H9 (cell line): ENCODE measurements around the gene GADD45GIP1. TPM values are rescaled to one million over a fixed set of nuclear protein-coding genes. Genes with fewer than 3 reads are reported as not detected.

Experiments
- DNase-seq: peaks from one replicate; pipeline ENCODE4 v3.0.0-alpha.2; 2017
- H2AFZ ChIP-seq: one replicate; pipeline ENCODE4 v1.6.1; 2013; ENCODE audit warnings: mild to moderate bottlenecking, low read length, control low read depth, moderate library complexity
- H2AK5ac ChIP-seq: 2 replicates; pipeline ENCODE4 v1.6.1; 2013; ENCODE audit warnings: low read length, control low read depth, mixed read lengths; ENCODE audit not compliant: insufficient read length
- H2BK120ac ChIP-seq: one replicate; pipeline ENCODE4 v1.6.1; 2013; ENCODE audit warnings: low read depth, mild to moderate bottlenecking, low read length, control low read depth, inconsistent platforms; ENCODE audit not compliant: poor library complexity, severe bottlenecking
- H2BK12ac ChIP-seq: 2 replicates; pipeline ENCODE4 v1.6.1; 2013; ENCODE audit warnings: low read length, control low read depth, mixed read lengths, low read depth; ENCODE audit not compliant: insufficient read length
- H2BK15ac ChIP-seq: 2 replicates; pipeline ENCODE4 v1.6.1; 2013; ENCODE audit warnings: low read depth, low read length, control low read depth
- H2BK20ac ChIP-seq: one replicate; pipeline ENCODE4 v1.6.1; 2013; ENCODE audit warnings: low read depth, mild to moderate bottlenecking, low read length, control low read depth, inconsistent platforms; ENCODE audit not compliant: poor library complexity, severe bottlenecking
- H2BK5ac ChIP-seq: 2 replicates; pipeline ENCODE4 v1.6.1; 2013; ENCODE audit warnings: low read length, control low read depth, mixed read lengths; ENCODE audit not compliant: insufficient read length
- H3K14ac ChIP-seq: 2 replicates; pipeline ENCODE4 v1.6.1; 2013; ENCODE audit warnings: low read length, control low read depth; ENCODE audit not compliant: insufficient read depth
- H3K18ac ChIP-seq: 2 replicates; pipeline ENCODE4 v1.6.1; 2013; ENCODE audit warnings: low read depth, mild to moderate bottlenecking, mixed read lengths, low read length, control low read depth; ENCODE audit not compliant: insufficient read length
- H3K23ac ChIP-seq: 2 replicates; pipeline ENCODE4 v1.6.1; 2013; ENCODE audit warnings: low read length, control low read depth, mixed read lengths, low read depth; ENCODE audit not compliant: insufficient read length
- H3K23me2 ChIP-seq: 2 replicates; pipeline ENCODE4 v1.6.1; 2013; ENCODE audit warnings: low read depth, mild to moderate bottlenecking, mixed read lengths, low read length, control low read depth; ENCODE audit not compliant: insufficient read length, poor library complexity, severe bottlenecking
- H3K27ac ChIP-seq: 2 replicates; pipeline ENCODE4 v1.5.1; 2013; ENCODE audit warnings: low read length, control low read depth, mixed read lengths, low read depth; ENCODE audit not compliant: insufficient read length
- H3K27me3 ChIP-seq: 2 replicates; pipeline ENCODE4 v1.6.1; 2013; ENCODE audit warnings: low read length, control low read depth, inconsistent platforms; ENCODE audit not compliant: insufficient read depth
- H3K4ac ChIP-seq: 2 replicates; pipeline ENCODE4 v1.6.1; 2013; ENCODE audit warnings: low read depth, mild to moderate bottlenecking, control low read depth, inconsistent platforms, low read length, moderate library complexity
- H3K4me1 ChIP-seq: 2 replicates; pipeline ENCODE4 v1.6.1; 2013; ENCODE audit warnings: low read length, control low read depth, inconsistent platforms; ENCODE audit not compliant: insufficient read depth
- H3K4me2 ChIP-seq: 2 replicates; pipeline ENCODE4 v1.6.1; 2013; ENCODE audit warnings: low read length, control low read depth, mixed read lengths; ENCODE audit not compliant: insufficient read length, insufficient read depth
- H3K56ac ChIP-seq: 2 replicates; pipeline ENCODE4 v1.6.1; 2013; ENCODE audit warnings: low read depth, mild to moderate bottlenecking, mixed read lengths, low read length, control low read depth; ENCODE audit not compliant: insufficient read length
- H3K79me1 ChIP-seq: 2 replicates; pipeline ENCODE4 v1.6.1; 2013; ENCODE audit warnings: low read depth, mild to moderate bottlenecking, moderate library complexity, low read length, control low read depth, inconsistent platforms; ENCODE audit not compliant: insufficient read depth, poor library complexity, severe bottlenecking
- H3K79me2 ChIP-seq: 2 replicates; pipeline ENCODE4 v1.6.1; 2013; ENCODE audit warnings: low read length, control low read depth, inconsistent platforms; ENCODE audit not compliant: insufficient read depth
- H3K9ac ChIP-seq: 2 replicates; pipeline ENCODE4 v1.6.1; 2013; ENCODE audit warnings: low read length, control low read depth, mixed read lengths; ENCODE audit not compliant: insufficient read length; ENCODE audit errors: extremely low read depth
- H3K9me3 ChIP-seq: one replicate; pipeline ENCODE4 v1.6.1; 2013; ENCODE audit warnings: low read depth, low read length, inconsistent platforms; ENCODE audit not compliant: control insufficient read depth
- H3T11ph ChIP-seq: one replicate; pipeline ENCODE4 v1.6.1; 2013; ENCODE audit warnings: mild to moderate bottlenecking, low read length, control low read depth, inconsistent platforms
- H4K20me1 ChIP-seq: one replicate; pipeline ENCODE4 v1.6.1; 2013; ENCODE audit not compliant: control insufficient read depth, insufficient read length, insufficient read depth
- H4K5ac ChIP-seq: 2 replicates; pipeline ENCODE4 v1.6.1; 2013; ENCODE audit warnings: low read depth, mild to moderate bottlenecking, mixed read lengths, low read length, control low read depth; ENCODE audit not compliant: insufficient read length
- H4K8ac ChIP-seq: replicated peaks from 2 replicates; pipeline ENCODE4 v1.6.1; 2013; ENCODE audit warnings: low read length, control low read depth, mixed read lengths, low read depth; ENCODE audit not compliant: insufficient read length
- H4K91ac ChIP-seq: 2 replicates; pipeline ENCODE4 v1.6.1; 2013; ENCODE audit warnings: low read depth, mild to moderate bottlenecking, moderate library complexity, mixed read lengths, low read length, control low read depth; ENCODE audit not compliant: insufficient read length
- H3K27ac Mint-ChIP-seq, 3 experiments: 2 replicates in 2 of 3; 3 replicates in 1 of 3; pipeline ENCODE4 v1.8.0; 2020 to 2021; ENCODE audit warnings: mixed read lengths in 3 of 3, mild to moderate bottlenecking in 1 of 3, moderate library complexity in 1 of 3
- H3K27me3 Mint-ChIP-seq: 2 replicates; pipeline ENCODE4 v1.8.0; 2021; ENCODE audit warnings: low read depth, mild to moderate bottlenecking, moderate library complexity, mixed read lengths
- H3K36me3 Mint-ChIP-seq, 3 experiments: 2 replicates in 2 of 3; 3 replicates in 1 of 3; pipeline ENCODE4 v1.8.0; 2020 to 2021; ENCODE audit warnings: low read depth in 3 of 3, mixed read lengths in 3 of 3; ENCODE audit not compliant: insufficient read depth in 1 of 3
- H3K4me1 Mint-ChIP-seq, 2 experiments: 2 replicates each; pipeline ENCODE4 v1.8.0; 2020; ENCODE audit warnings: mixed read lengths in 2 of 2
- H3K4me3 Mint-ChIP-seq, 2 experiments: 2 replicates in 1 of 2; 3 replicates in 1 of 2; pipeline ENCODE4 v1.8.0; 2020 to 2021; ENCODE audit warnings: mild to moderate bottlenecking in 2 of 2, mixed read lengths in 2 of 2, moderate library complexity in 1 of 2
- H3K9me3 Mint-ChIP-seq, 2 experiments: 2 replicates in 1 of 2; 3 replicates in 1 of 2; pipeline ENCODE4 v1.8.0; 2020; ENCODE audit warnings: mild to moderate bottlenecking in 2 of 2, mixed read lengths in 2 of 2, moderate library complexity in 1 of 2
- WGBS: extraction: QIAGEN DNeasy Blood & Tissue Kit; methylation state at CpG from one replicate; pipeline ENCODE4 v1.1.7; 2013; ENCODE audit warnings: missing lambda C conversion rate, low lambda C conversion rate, mixed read lengths; ENCODE audit not compliant: insufficient read length; ENCODE audit errors: extremely low coverage; 5-methylcytosine and 5-hydroxymethylcytosine counted together
- total RNA-seq: library from RNA; stranded (reverse); gene quantifications from 2 replicates; pipeline ENCODE4 v1.2.1, GENCODE V29; 2021
- TF ChIP-seq, protein P1 (sequence below): fragments of 200-600 bp; sonication (generic); conservative IDR thresholded peaks from 3 replicates; pipeline ENCODE4 v1.8.0; 2021; ENCODE audit warnings: antibody characterized with exemption, mild to moderate bottlenecking

The GADD45GIP1 gene
- total RNA-seq, 1 experiment from 2014 or later = 44.5 TPM

DNA sequence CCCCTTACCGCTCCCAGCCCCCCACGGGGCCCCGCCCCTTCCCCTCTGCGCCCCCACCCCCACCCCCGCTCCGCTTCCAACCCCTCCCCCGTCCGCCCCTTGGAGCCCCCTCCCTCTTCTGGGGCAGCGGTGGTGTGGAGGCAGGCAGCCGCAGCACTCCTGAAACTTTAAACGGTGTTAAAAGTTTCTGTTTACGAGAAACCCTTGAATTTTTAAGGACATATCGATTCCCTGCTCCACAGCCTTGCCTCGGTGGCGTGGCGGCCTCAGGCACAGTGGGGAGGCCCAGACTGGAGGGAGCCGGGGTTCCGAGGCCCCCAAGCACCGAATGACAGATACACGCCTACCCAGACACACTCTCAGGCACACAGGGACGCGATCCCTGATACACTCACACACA is 33.4 kb upstream of the GADD45GIP1 start:
- Mint-ChIP-seq H3K27me3 (peaks cover 50% of the 10 kb centered on the region), H3K4me1 (peaks cover 7 to 11% of the 10 kb centered on the region in 2 experiments), H3K27ac (no peak overlapping the region)

More for the DNA sequence above, 33.4 kb upstream of the GADD45GIP1 start:
- TF ChIP-seq, protein P1, sequence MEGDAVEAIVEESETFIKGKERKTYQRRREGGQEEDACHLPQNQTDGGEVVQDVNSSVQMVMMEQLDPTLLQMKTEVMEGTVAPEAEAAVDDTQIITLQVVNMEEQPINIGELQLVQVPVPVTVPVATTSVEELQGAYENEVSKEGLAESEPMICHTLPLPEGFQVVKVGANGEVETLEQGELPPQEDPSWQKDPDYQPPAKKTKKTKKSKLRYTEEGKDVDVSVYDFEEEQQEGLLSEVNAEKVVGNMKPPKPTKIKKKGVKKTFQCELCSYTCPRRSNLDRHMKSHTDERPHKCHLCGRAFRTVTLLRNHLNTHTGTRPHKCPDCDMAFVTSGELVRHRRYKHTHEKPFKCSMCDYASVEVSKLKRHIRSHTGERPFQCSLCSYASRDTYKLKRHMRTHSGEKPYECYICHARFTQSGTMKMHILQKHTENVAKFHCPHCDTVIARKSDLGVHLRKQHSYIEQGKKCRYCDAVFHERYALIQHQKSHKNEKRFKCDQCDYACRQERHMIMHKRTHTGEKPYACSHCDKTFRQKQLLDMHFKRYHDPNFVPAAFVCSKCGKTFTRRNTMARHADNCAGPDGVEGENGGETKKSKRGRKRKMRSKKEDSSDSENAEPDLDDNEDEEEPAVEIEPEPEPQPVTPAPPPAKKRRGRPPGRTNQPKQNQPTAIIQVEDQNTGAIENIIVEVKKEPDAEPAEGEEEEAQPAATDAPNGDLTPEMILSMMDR = no peak
- Histone ChIP-seq H3K27me3 (peaks cover 28% of the 10 kb centered on the region), H3K4me1 (no peaks in the 10 kb centered on the region), H4K5ac (no peak overlapping the region), H3K27ac (no peak overlapping the region), H3K9me3 (no peaks in the 10 kb centered on the region), H2BK20ac (no peak overlapping the region), H4K20me1 (peaks cover 5% of the 10 kb centered on the region), H2BK5ac (no peak overlapping the region), H2BK12ac (no peak overlapping the region), H4K91ac (no peak overlapping the region), H2AK5ac (no peak overlapping the region), H4K8ac (no peak overlapping the region), H3K4me2 (no peak overlapping the region), H3K18ac (no peak overlapping the region), H3K14ac (no peak overlapping the region), H3K79me1 (no peaks in the 10 kb centered on the region), H3K56ac (no peak overlapping the region), H3K9ac (no peak overlapping the region), H3T11ph (no peak overlapping the region), H3K79me2 (no peaks in the 10 kb centered on the region), H2BK15ac (no peak overlapping the region), H3K23me2 (no peaks in the 10 kb centered on the region), H3K4ac (no peak overlapping the region), H3K23ac (no peak overlapping the region), H2BK120ac (no peak overlapping the region), H2AFZ (no peak overlapping the region)
- DNase-seq = no peak
- Mint-ChIP-seq H3K4me3 (peak overlapping the region in 1 of 2 experiments; percentile 21; a peak in 2 of 5 replicates), H3K36me3 (peaks cover 0 to 2% (median 0%) of the 10 kb centered on the region in 3 experiments; a peak in 1 of 7 replicates), H3K9me3 (peaks cover 2 to 9% of the 10 kb centered on the region in 2 experiments; a peak in 3 of 5 replicates)
- no CpG with 5 or more reads among the region's 22 CpGs for WGBS
